GM19372 (cell line): ENCODE measurements around the gene ACAA2.

ENCODE experiments used
- ATAC-seq: cut with Tn5 transposase; IDR thresholded peaks from one replicate; pipeline ENCODE4 v1.9.1; 2021; ENCODE audit warnings: mild to moderate bottlenecking, low read depth, moderate library complexity; ENCODE audit not compliant: unreplicated experiment

The ACAA2 gene

GRCh38 chr18:49769047-49769728 lies 44.1 kb downstream of the ACAA2 start:
- no peak for ATAC-seq

- ATAC-seq, result no peak
Measured at GRCh38 chr18:49768051-49768391, 45.3 kb downstream of the ACAA2 start.

GRCh38 chr18:49767111-49768050 lies 46.0 kb downstream of the ACAA2 start:
- no peak for ATAC-seq

- no peak for ATAC-seq
Measured at GRCh38 chr18:49766646-49767045, 46.7 kb downstream of the ACAA2 start.

GRCh38 chr18:49764032-49764431 lies 49.3 kb downstream of the ACAA2 start:
- ATAC-seq, result no peak

- ATAC-seq, result no peak
Measured at GRCh38 chr18:49763590-49763989, 49.7 kb downstream of the ACAA2 start.

GRCh38 chr18:49762191-49763077 lies 50.9 kb downstream of the ACAA2 start:
- no peak for ATAC-seq

- no peak for ATAC-seq
Measured at GRCh38 chr18:49761771-49762170, 51.6 kb downstream of the ACAA2 start.

GRCh38 chr18:49758263-49758610 lies 55.1 kb downstream of the ACAA2 start:
- no peak for ATAC-seq

- no peak for ATAC-seq
Measured at GRCh38 chr18:49757513-49758262, 55.6 kb downstream of the ACAA2 start.

GRCh38 chr18:49756671-49757362 lies 56.5 kb downstream of the ACAA2 start:
- ATAC-seq, result no peak

- no peak for ATAC-seq
Measured at GRCh38 chr18:49756135-49756534, 57.2 kb downstream of the ACAA2 start.

GRCh38 chr18:49755489-49755888 lies 57.8 kb downstream of the ACAA2 start:
- no peak for ATAC-seq

- ATAC-seq, result no peak
Measured at GRCh38 chr18:49754866-49755265, 58.5 kb downstream of the ACAA2 start.

GRCh38 chr18:49753643-49754042 lies 59.7 kb downstream of the ACAA2 start:
- no peak for ATAC-seq

- no peak for ATAC-seq
Measured at GRCh38 chr18:49752095-49752457, 61.3 kb downstream of the ACAA2 start.

GRCh38 chr18:49751427-49752094 lies 61.8 kb downstream of the ACAA2 start:
- ATAC-seq, result no peak

GRCh38 chr18:49749563-49749962 lies 63.8 kb downstream of the ACAA2 start:
- ATAC-seq, result no peak

- ATAC-seq, result no peak
Measured at GRCh38 chr18:49747876-49748275, 65.5 kb downstream of the ACAA2 start.
